Mesenchymal stem cell (in vitro differentiated cells and primary cell): ENCODE measurements around the gene EVI5L.
A peak's percentile ranks its signal among the peaks of the same experiment; 100 is the strongest.

ENCODE experiments used
- DNase-seq: peaks from one replicate; pipeline ENCODE4 v3.0.0-alpha.2; 2013
- H2AFZ ChIP-seq: one replicate; pipeline ENCODE4 v1.6.1; 2013; ENCODE audit warnings: low read depth, mild to moderate bottlenecking, control low read depth, inconsistent platforms, low read length, moderate library complexity
- H2AK5ac ChIP-seq: 2 replicates; pipeline ENCODE4 v1.6.1; 2013; ENCODE audit warnings: low read length, moderate library complexity, mild to moderate bottlenecking, inconsistent platforms; ENCODE audit not compliant: severe bottlenecking
- H2BK120ac ChIP-seq: one replicate; pipeline ENCODE4 v1.6.1; 2013; ENCODE audit warnings: low read depth, mild to moderate bottlenecking, inconsistent platforms, low read length, moderate library complexity
- H2BK12ac ChIP-seq, 2 experiments: one replicate each; pipeline ENCODE4 v1.6.1; 2013; ENCODE audit warnings: inconsistent platforms in 2 of 2, low read length in 2 of 2, mild to moderate bottlenecking in 2 of 2, moderate library complexity in 2 of 2, control low read depth in 1 of 2
- H2BK15ac ChIP-seq: one replicate; pipeline ENCODE4 v1.6.1; 2013; ENCODE audit warnings: mild to moderate bottlenecking, low read depth, inconsistent platforms; ENCODE audit not compliant: poor library complexity, severe bottlenecking
- H2BK5ac ChIP-seq: 2 replicates; pipeline ENCODE4 v1.6.1; 2013; ENCODE audit warnings: low read depth, mild to moderate bottlenecking, low read length, control low read depth, inconsistent platforms; ENCODE audit not compliant: poor library complexity, severe bottlenecking
- H3K14ac ChIP-seq, 2 experiments: one replicate each; pipeline ENCODE4 v1.6.1; 2013; ENCODE audit warnings: inconsistent platforms in 2 of 2, low read length in 2 of 2, control low read depth in 1 of 2, mild to moderate bottlenecking in 1 of 2, moderate library complexity in 1 of 2
- H3K18ac ChIP-seq, 2 experiments: one replicate each; pipeline ENCODE4 v1.6.1; 2013; ENCODE audit warnings: inconsistent platforms in 2 of 2, low read length in 2 of 2, control low read depth in 1 of 2, low read depth in 1 of 2, mild to moderate bottlenecking in 1 of 2
- H3K23ac ChIP-seq, 2 experiments: one replicate each; pipeline ENCODE4 v1.6.1; 2013; ENCODE audit warnings: inconsistent platforms in 2 of 2, low read length in 2 of 2, mild to moderate bottlenecking in 2 of 2, moderate library complexity in 2 of 2, control low read depth in 1 of 2
- H3K27ac ChIP-seq: 2 replicates; pipeline ENCODE4 v1.5.1; 2013; ENCODE audit warnings: mild to moderate bottlenecking, moderate library complexity, low read length, control low read depth, inconsistent platforms; ENCODE audit not compliant: poor library complexity, severe bottlenecking
- H3K27me3 ChIP-seq, 2 experiments: 2 replicates each; pipeline versions ENCODE4 v1.6.1 to v1.7.0; 2013; ENCODE audit warnings: low read length in 2 of 2, mild to moderate bottlenecking in 2 of 2, moderate library complexity in 2 of 2, control low read depth in 1 of 2, inconsistent platforms in 1 of 2; ENCODE audit not compliant: control insufficient read depth in 1 of 2, insufficient read depth in 1 of 2
- H3K36me3 ChIP-seq, 2 experiments: 2 replicates each; pipeline versions ENCODE4 v1.6.1 to v1.7.0; 2013; ENCODE audit warnings: low read length in 2 of 2, control low read depth in 1 of 2, inconsistent platforms in 1 of 2, low read depth in 1 of 2, mild to moderate bottlenecking in 1 of 2; ENCODE audit not compliant: insufficient read depth in 2 of 2, control insufficient read depth in 1 of 2
- H3K4ac ChIP-seq, 2 experiments: one replicate each; pipeline ENCODE4 v1.6.1; 2013; ENCODE audit warnings: inconsistent platforms in 2 of 2, low read length in 2 of 2, mild to moderate bottlenecking in 2 of 2, moderate library complexity in 2 of 2, control low read depth in 1 of 2, low read depth in 1 of 2
- H3K4me1 ChIP-seq: 2 replicates; pipeline ENCODE4 v1.6.1; 2013; ENCODE audit warnings: low read depth, low read length, control low read depth; ENCODE audit not compliant: control insufficient read depth, insufficient read depth
- H3K4me2 ChIP-seq: 2 replicates; pipeline ENCODE4 v1.6.1; 2013; ENCODE audit warnings: low read length, mild to moderate bottlenecking, inconsistent platforms; ENCODE audit not compliant: poor library complexity, severe bottlenecking
- H3K4me3 ChIP-seq, 2 experiments: 2 replicates each; pipeline versions ENCODE4 v1.5.1 to v1.7.0; 2013; ENCODE audit warnings: low read length in 2 of 2, mild to moderate bottlenecking in 2 of 2, control low read depth in 1 of 2, low read depth in 1 of 2; ENCODE audit not compliant: insufficient read depth in 1 of 2
- H3K79me1 ChIP-seq: replicated peaks from 2 replicates; pipeline ENCODE4 v1.6.1; 2013; ENCODE audit warnings: mild to moderate bottlenecking, control low read depth, low read length, inconsistent platforms; ENCODE audit not compliant: poor library complexity, severe bottlenecking
- H3K9ac ChIP-seq: 2 replicates; pipeline ENCODE4 v1.7.0; 2013; ENCODE audit warnings: mild to moderate bottlenecking, low read length, moderate library complexity
- H3K9me3 ChIP-seq: 2 replicates; pipeline ENCODE4 v1.7.0; 2013; ENCODE audit warnings: mild to moderate bottlenecking, low read length; ENCODE audit not compliant: control insufficient read depth
- H4K8ac ChIP-seq: one replicate; pipeline ENCODE4 v1.6.1; 2013; ENCODE audit warnings: inconsistent platforms, mild to moderate bottlenecking, low read length, moderate library complexity
- H4K91ac ChIP-seq: one replicate; pipeline ENCODE4 v1.6.1; 2013; ENCODE audit warnings: mild to moderate bottlenecking, low read length, inconsistent platforms
- WGBS: methylation state at CpG from one replicate; pipeline ENCODE4 v1.1.7; 2013; ENCODE audit warnings: mixed read lengths; 5-methylcytosine and 5-hydroxymethylcytosine counted together

EVI5L gene

GRCh38 chr19:7840629-7841028 lies 10.6 kb downstream of the EVI5L start:
- H3K9me3 ChIP-seq, result no peaks in the 10 kb centered on the region
- H3K4me2 ChIP-seq, result no peak overlapping the region
- no peak overlapping the region for H3K9ac ChIP-seq
- H4K8ac ChIP-seq, result no peak overlapping the region
- no peak overlapping the region for H2BK12ac ChIP-seq
- H3K23ac ChIP-seq, result no peak overlapping the region
- H3K4me3 ChIP-seq, result no peak overlapping the region
- no peak overlapping the region for H2BK120ac ChIP-seq
- 98% methylated on average over 8 of the region's 8 CpGs for WGBS
- H3K14ac ChIP-seq, result no peak overlapping the region
- no peak overlapping the region for H2BK5ac ChIP-seq
- H2AK5ac ChIP-seq, result no peak overlapping the region
- no peak overlapping the region for H3K18ac ChIP-seq
- H2AFZ ChIP-seq, result no peak overlapping the region
- H3K27ac ChIP-seq, result no peak overlapping the region
- no peaks in the 10 kb centered on the region for H3K36me3 ChIP-seq
- H3K79me1 ChIP-seq, result peaks cover 29% of the 10 kb centered on the region
- H3K4me1 ChIP-seq, result peaks cover 9% of the 10 kb centered on the region
- no peak for DNase-seq
- no peak overlapping the region for H4K91ac ChIP-seq
- no peaks in the 10 kb centered on the region for H3K27me3 ChIP-seq
- no peak overlapping the region for H3K4ac ChIP-seq
- no peak overlapping the region for H2BK15ac ChIP-seq

DNA sequence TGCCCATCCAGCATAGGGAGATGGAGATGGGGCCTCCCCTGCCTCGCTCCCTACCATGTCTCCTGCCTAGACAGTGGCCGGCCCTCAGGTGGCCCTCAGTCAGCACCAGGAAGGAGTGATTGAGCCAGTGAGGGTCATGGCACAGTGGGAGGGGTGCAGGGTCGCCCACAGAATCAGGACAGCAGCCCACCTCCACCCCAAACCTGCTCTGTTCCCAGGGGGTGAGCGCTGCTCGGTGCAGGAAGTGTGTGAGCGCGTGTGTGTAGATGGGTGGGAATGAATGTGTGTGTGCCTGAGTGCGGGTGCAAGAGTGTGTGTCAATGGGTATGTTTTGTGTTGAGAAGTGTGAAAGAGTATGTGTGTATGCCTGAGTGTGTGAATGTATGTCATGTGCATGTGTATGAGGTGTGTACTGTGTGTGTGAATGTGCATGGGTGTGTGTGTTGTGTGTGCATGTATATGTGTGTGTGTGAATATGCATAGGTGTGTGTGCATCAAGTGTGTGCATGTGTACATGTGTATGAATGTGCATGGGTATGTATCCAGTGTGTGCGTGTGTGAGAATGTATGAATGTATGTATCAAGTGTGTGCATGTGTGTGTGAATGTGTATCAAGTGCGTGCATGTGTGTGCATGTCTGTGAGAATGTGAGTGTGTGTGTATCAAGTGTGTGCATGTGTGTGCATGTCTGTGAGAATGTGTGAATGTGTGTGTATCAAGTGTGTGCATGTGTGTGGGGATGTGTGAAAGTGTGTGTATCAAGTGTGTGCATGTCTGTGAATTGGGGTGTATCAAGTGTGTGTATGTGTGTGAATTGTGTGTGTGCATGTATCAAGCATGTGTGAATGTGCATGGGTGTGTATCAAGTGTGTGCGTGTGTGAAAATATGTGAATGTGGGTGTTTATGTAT lies 12.0 kb downstream of the EVI5L start:
- Histone ChIP-seq H2AK5ac (no peak overlapping the region), H4K8ac (no peak overlapping the region), H2AFZ (no peak overlapping the region), H3K4me1 (peaks cover 8% of the 10 kb centered on the region), H3K9me3 (no peaks in the 10 kb centered on the region), H3K27me3 (no peaks in the 10 kb centered on the region), H3K36me3 (no peaks in the 10 kb centered on the region), H3K18ac (no peak overlapping the region), H3K79me1 (peaks cover 28% of the 10 kb centered on the region), H2BK5ac (no peak overlapping the region), H3K23ac (no peak overlapping the region), H3K27ac (no peak overlapping the region), H2BK12ac (no peak overlapping the region), H2BK15ac (no peak overlapping the region), H3K4me2 (no peak overlapping the region), H3K9ac (no peak overlapping the region), H3K14ac (no peak overlapping the region), H3K4me3 (no peak overlapping the region), H3K4ac (no peak overlapping the region), H4K91ac (no peak overlapping the region), H2BK120ac (no peak overlapping the region)
- 90% methylated on average over 11 of the region's 11 CpGs for WGBS
- DNase-seq, result no peak

- no peak overlapping the region for H4K91ac ChIP-seq
- 96% methylated on average over 12 of the region's 12 CpGs for WGBS
- no peak overlapping the region for H3K4ac ChIP-seq
- H2AK5ac ChIP-seq, result no peak overlapping the region
- no peak overlapping the region for H3K4me3 ChIP-seq
- no peak overlapping the region for H3K23ac ChIP-seq
- H2BK12ac ChIP-seq, result peak overlapping the region in 1 of 2 experiments; percentile 31
- no peak overlapping the region for H4K8ac ChIP-seq
- H3K36me3 ChIP-seq, result peaks cover 0 to 4% of the 10 kb centered on the region in 2 experiments
- H3K4me2 ChIP-seq, result no peak overlapping the region
- no peaks in the 10 kb centered on the region for H3K27me3 ChIP-seq
- H3K4me1 ChIP-seq, result peaks cover 6% of the 10 kb centered on the region
- H2AFZ ChIP-seq, result no peak overlapping the region
- no peak overlapping the region for H3K18ac ChIP-seq
- H2BK5ac ChIP-seq, result no peak overlapping the region
- no peaks in the 10 kb centered on the region for H3K9me3 ChIP-seq
- H3K14ac ChIP-seq, result no peak overlapping the region
- H3K79me1 ChIP-seq, result peaks cover 26% of the 10 kb centered on the region
- no peak for DNase-seq
- H3K9ac ChIP-seq, result no peak overlapping the region
- no peak overlapping the region for H2BK120ac ChIP-seq
- H2BK15ac ChIP-seq, result no peak overlapping the region
- H3K27ac ChIP-seq, result no peak overlapping the region
Observed at GRCh38 chr19:7842661-7843294, 12.8 kb downstream of the EVI5L start.

DNA sequence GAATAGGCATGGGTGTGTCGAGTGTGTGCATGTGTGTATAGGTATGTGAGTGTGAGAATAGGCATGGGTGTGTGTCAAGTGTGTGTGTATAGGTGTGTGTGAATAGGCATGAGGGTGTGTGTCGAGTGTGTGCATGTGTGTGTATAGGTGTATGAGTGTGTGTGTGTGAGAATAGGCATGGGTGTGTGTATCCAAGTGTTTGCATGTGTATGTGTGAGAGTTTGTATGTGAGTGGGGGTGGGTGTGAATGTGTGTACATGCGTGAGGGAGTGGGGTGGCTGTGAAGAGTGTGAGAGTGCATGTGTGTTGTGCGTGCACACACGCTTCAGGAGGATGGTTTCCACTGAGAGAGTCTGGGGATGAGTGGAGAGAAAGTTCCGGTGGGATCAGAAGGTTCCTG lies 13.5 kb downstream of the EVI5L start:
- no peak overlapping the region for H3K4me3 ChIP-seq
- H3K27ac ChIP-seq, result no peak overlapping the region

More for the DNA sequence above, 13.5 kb downstream of the EVI5L start:
- no peak overlapping the region for H3K18ac ChIP-seq
- H2AFZ ChIP-seq, result no peak overlapping the region
- H3K9ac ChIP-seq, result no peak overlapping the region
- H3K4me2 ChIP-seq, result no peak overlapping the region
- H3K14ac ChIP-seq, result no peak overlapping the region
- no peaks in the 10 kb centered on the region for H3K9me3 ChIP-seq
- H4K91ac ChIP-seq, result no peak overlapping the region
- no peak overlapping the region for H3K23ac ChIP-seq
- no peak overlapping the region for H3K4ac ChIP-seq
- no peak overlapping the region for H2BK120ac ChIP-seq
- H3K4me1 ChIP-seq, result peaks cover 4% of the 10 kb centered on the region
- 99% methylated on average over 4 of the region's 6 CpGs for WGBS
- H2BK5ac ChIP-seq, result no peak overlapping the region
- no peak for DNase-seq
- no peak overlapping the region for H2BK15ac ChIP-seq
- peaks cover 26% of the 10 kb centered on the region for H3K79me1 ChIP-seq
- H2AK5ac ChIP-seq, result no peak overlapping the region
- no peaks in the 10 kb centered on the region for H3K27me3 ChIP-seq
- H4K8ac ChIP-seq, result no peak overlapping the region
- H3K36me3 ChIP-seq, result peaks cover 0 to 7% of the 10 kb centered on the region in 2 experiments
- no peak overlapping the region for H2BK12ac ChIP-seq
